G401 (cell line): ENCODE measurements around the gene HDC. TPM values are rescaled to one million over a fixed set of nuclear protein-coding genes. Genes with fewer than 3 reads are reported as not detected.

Source experiments
- total RNA-seq: library from RNA; depleted of rRNA; stranded (reverse); fragments of >200 nt; shearing (Covaris generic); gene quantifications from 2 replicates; pipeline ENCODE4 v1.2.3, GENCODE V29; 2014; rRNA removed

Gene HDC
- total RNA-seq, 1 experiment from 2014 or later = not detected

Other genes starting within 250 kb of the HDC start
- 3.5 TPM in 1 of 2 replicates, not detected in the other for gene ATP8B4, start 146.5 kb downstream of the HDC start, total RNA-seq
- gene SLC27A2, start 83.5 kb downstream of the HDC start, total RNA-seq = 0.06 TPM in 1 of 2 replicates, not detected in the other
- gene GABPB1, start 89.5 kb upstream of the HDC start, total RNA-seq = 24.6 and 54.3 TPM in 2 replicates
- gene USP8, start 158.7 kb upstream of the HDC start, total RNA-seq = 58.2 and 69.5 TPM in 2 replicates